ENCODE data around the gene PHTF2. TPM values are rescaled to one million over a fixed set of nuclear protein-coding genes. Genes with fewer than 3 reads are reported as not detected.

Gene PHTF2
- total and polyA plus RNA-seq, 12 donors, result 12.8 to 29.1 (median 25.1) TPM

DNA sequence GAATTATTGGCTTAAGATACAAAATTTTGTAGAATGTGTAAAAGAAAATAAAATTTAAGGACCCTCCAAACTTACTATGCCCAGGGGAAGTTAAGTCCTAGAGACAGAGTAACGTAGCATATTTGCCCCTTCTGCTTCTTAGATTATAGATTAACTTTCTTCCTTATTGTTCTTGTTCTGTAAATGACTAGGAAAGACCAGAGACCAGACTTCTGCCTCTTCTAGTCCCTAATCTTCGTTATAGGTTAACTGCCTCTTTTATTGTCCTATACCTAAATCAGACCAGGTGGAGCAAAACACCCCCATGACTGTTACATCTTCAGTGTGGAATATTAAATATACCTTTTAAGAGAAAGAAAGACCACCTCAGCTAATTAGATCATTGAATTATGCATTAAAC lies 160.5 kb downstream of the PHTF2 start:
- H3K4me1 ChIP-seq, result no peaks in the 10 kb centered on the region
- intact Hi-C loops (cut with DNase I), result loop anchor here in 1 of 10 donors (10.0 kb wide), 1 partner anchor 64 kb away; no protein-coding TSS in a partner anchor
- TF ChIP-seq, protein P1, sequence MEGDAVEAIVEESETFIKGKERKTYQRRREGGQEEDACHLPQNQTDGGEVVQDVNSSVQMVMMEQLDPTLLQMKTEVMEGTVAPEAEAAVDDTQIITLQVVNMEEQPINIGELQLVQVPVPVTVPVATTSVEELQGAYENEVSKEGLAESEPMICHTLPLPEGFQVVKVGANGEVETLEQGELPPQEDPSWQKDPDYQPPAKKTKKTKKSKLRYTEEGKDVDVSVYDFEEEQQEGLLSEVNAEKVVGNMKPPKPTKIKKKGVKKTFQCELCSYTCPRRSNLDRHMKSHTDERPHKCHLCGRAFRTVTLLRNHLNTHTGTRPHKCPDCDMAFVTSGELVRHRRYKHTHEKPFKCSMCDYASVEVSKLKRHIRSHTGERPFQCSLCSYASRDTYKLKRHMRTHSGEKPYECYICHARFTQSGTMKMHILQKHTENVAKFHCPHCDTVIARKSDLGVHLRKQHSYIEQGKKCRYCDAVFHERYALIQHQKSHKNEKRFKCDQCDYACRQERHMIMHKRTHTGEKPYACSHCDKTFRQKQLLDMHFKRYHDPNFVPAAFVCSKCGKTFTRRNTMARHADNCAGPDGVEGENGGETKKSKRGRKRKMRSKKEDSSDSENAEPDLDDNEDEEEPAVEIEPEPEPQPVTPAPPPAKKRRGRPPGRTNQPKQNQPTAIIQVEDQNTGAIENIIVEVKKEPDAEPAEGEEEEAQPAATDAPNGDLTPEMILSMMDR (IDR thresholded peaks at IDR 0.05), result no peak
- ATAC-seq (no peak), DNase-seq (no peak)
- H3K27ac ChIP-seq, result no peak overlapping the region
- WGBS, 2 donors, result 94 to 97% methylated on average over 2 of the region's 2 CpGs
- no peak overlapping the region for H3K4me3 ChIP-seq
- no peaks in the 10 kb centered on the region for H3K9me3 ChIP-seq
- peaks cover 0 to 25% (median 0%) of the 10 kb centered on the region in 9 donors for H3K36me3 ChIP-seq
- no peaks in the 10 kb centered on the region for H3K27me3 ChIP-seq

DNA sequence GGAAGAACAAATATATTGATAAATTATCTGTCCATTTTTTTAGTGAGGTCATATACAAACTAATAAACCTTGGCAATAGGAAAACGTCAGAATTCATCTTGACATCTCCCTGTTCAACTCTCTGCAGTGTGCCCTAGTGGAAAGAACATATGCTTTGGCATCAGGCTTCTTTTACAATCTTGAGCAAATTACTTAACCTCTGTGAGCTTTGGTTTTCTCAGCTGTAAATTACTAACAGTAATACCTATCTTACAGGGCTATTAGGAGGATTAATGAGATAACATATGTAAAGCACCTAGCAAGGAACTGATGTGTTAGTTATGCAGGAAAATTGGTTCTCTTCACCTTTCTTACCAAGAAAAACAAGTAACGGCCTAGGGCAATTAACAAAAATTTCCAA lies 161.8 kb downstream of the PHTF2 start:
- Histone ChIP-seq H3K36me3 (peaks cover 0 to 14% (median 0%) of the 10 kb centered on the region in 9 donors), H3K4me3 (no peak overlapping the region), H3K27me3 (no peaks in the 10 kb centered on the region), H3K4me1 (no peaks in the 10 kb centered on the region), H3K9me3 (no peaks in the 10 kb centered on the region), H3K27ac (no peak overlapping the region)
- WGBS, 2 donors, result 88% methylated on average over 2 of the region's 2 CpGs
- TF ChIP-seq, protein P1 (IDR thresholded peaks at IDR 0.05), result no peak
- no peak for DNase-seq
- intact Hi-C loops (cut with DNase I), result no loop called here
- no peak for ATAC-seq

DNA sequence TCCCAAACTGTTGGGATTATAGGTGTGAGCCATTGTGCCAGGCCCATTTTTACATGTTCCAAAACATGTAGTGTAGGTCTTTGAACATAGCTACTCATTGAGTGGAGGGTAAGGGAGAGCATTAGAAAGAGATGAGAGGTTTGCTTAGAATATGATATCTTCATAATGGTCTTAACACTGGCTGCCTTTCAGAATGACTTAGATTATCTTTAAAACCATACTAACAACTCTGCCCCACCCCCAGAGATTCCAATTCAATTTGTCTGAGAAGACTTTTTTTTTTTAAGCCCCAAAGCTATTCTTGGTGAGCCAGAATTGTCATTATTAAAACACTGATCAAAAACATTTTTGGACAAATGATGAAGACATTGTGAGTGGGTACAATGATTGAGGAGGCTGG lies 168.9 kb downstream of the PHTF2 start:
- no peak for DNase-seq
- no peak for ATAC-seq
- Histone ChIP-seq H3K9me3 (no peaks in the 10 kb centered on the region), H3K4me1 (no peaks in the 10 kb centered on the region), H3K4me3 (no peak overlapping the region), H3K27me3 (no peaks in the 10 kb centered on the region), H3K36me3 (no peaks in the 10 kb centered on the region), H3K27ac (no peak overlapping the region)
- TF ChIP-seq, protein P1 (IDR thresholded peaks at IDR 0.05), result no peak
- intact Hi-C loops (cut with DNase I), result no loop called here

DNA sequence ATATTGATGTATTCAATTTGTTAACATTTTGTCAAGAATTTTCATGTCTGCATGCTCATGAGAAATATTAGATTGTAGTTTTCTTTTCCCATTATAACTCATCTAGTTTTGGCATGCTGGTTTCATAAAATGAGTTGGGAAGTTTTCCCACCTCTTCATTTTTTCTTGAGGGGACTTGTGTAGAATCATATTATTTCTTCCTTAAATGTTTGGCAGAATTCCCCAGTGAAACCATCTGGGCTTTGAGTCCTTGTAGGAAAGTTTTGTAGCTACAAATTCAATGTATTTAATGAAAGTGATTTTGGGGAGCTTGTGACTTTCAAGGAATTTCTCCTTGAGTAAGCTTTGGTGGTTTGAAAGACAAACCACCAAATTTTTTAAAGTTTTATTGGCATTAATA lies 173.2 kb downstream of the PHTF2 start:
- TF ChIP-seq, protein P1 (IDR thresholded peaks at IDR 0.05), result no peak
- ATAC-seq, result no peak
- H3K36me3 ChIP-seq, result no peaks in the 10 kb centered on the region
- DNase-seq, result no peak
- no peaks in the 10 kb centered on the region for H3K4me1 ChIP-seq
- no peaks in the 10 kb centered on the region for H3K27me3 ChIP-seq
- H3K9me3 ChIP-seq, result no peaks in the 10 kb centered on the region
- intact Hi-C loops (cut with DNase I), result no loop called here
- H3K4me3 ChIP-seq, result no peak overlapping the region
- no peak overlapping the region for H3K27ac ChIP-seq
